ENCODE data around the gene TTC32.

- no peak for TF ChIP-seq CTCF (IDR thresholded peaks at IDR 0.05; ENCODE audit: low read length)
- TF ChIP-seq EZH2 (IDR thresholded peaks at IDR 0.05; ENCODE audit: borderline replicate concordance, low read length) = no peak
These were observed 33.6 kb downstream of the TTC32 start for GRCh38 chr2:19868224-19868623.

Data from OCI-LY1 (cell line).